ENCODE measurements around the gene MAPRE2.

Gene MAPRE2

DNA sequence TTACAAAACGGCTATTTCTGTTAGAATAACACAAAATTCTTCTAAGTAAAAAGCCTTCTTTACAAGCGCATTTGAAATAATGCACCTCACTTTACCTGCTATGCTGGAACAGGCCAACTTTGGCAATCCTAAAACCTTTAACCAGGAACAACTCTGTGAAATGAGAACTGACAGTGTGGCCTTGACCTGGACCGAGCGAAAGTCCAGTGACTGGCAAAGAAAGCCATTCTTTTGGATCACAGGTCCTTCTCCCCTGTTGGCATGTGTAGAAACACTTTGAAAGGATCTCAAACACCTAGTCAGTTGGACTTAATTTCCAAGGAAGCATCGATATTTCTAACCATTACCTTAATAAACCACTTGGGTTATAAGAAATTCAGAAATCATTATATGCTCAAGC is 21.2 kb downstream of the MAPRE2 start:
- no peak for DNase-seq (ENCODE audit: low read depth, low spot score)

- DNase-seq (ENCODE audit: low read depth, low spot score) = no peak
Observed at GRCh38 chr18:35063875-35064690, 22.9 kb downstream of the MAPRE2 start.

DNA sequence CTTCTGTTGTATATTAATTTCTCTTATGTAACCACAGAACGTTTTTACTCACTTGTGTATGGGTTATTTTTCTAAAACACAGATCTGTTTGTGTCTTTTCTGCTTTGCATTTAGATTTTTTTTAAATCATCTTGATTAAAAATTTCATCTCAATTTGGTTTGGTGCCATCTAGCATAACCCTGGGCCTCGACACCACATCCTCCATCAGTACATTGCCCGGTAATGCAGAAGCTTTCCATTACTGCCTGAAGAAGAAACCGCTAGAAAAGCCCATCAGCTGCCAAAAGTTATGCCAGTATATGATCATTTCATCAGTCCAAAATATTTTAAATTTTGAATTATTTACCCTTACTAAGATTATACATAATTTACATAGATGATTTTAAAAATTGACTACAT is 26.2 kb downstream of the MAPRE2 start:
- no peak for DNase-seq (ENCODE audit: low read depth, low spot score)

GRCh38 chr18:35071819-35072247 is 30.6 kb downstream of the MAPRE2 start:
- no peak for DNase-seq (ENCODE audit: low read depth, low spot score)

DNA sequence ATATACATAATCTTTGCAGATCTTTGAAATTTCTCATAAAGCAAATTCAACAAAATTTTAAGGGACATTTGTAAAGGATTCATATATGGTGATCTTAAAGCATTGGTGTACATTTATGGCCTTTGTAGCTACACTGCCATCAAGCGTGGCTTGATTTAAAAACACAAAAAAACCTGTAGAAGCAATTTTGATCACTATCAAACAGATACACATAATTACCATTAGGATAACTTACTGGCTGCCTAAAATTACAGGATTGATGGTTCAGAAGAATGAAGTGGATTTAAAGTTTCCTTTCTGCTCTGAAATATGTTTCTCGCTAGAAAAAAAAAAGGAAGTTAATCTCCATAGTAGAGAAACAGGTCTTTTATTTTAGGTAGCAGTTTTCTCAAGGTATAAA is 31.4 kb downstream of the MAPRE2 start:
- no peak for DNase-seq (ENCODE audit: low read depth, low spot score)

- DNase-seq (ENCODE audit: low read depth, low spot score) = no peak
Observed at GRCh38 chr18:35073186-35074105, 32.2 kb downstream of the MAPRE2 start.

DNA sequence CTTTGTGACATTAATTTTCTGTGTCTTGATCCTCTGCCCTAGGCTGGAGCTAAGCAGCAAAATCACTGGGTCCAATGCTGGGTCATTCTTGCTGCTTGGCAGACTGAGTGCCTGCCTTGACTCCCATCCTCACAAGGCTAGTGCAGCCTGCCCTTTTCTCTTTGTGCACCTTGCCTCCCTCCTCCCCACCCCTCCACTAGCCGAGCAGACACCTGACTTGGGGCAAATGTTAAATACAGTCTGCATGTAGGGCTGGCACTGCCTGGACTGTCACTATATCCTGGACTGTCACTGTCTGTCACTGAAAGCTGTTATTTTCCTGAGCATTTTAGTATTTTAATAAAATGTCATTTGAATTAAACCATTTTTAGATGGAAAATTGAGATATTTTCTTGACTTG is 33.4 kb downstream of the MAPRE2 start:
- no peak for DNase-seq (ENCODE audit: low read depth, low spot score)

DNA sequence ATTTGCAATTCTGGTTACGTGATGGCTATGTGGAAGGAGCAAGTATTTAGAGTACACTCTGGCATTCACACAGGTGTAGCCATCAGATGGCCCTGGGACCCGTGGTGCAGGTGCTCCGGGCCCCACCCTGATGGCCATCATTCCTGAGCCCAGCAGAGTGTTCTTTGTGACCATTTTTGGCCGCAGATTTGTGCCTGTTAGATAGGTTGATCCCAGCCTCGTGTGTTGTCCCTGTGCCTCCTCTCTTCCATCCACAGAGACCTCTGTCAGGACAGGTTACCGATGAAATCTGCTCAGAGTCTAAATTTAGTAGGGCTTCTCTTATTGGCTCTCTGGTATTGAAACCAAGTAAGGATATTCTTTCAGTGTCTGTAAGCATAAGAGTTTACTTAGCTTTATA is 33.9 kb downstream of the MAPRE2 start:
- DNase-seq (ENCODE audit: low read depth, low spot score) = no peak

- DNase-seq (ENCODE audit: low read depth, low spot score) = no peak
Observed at GRCh38 chr18:35076135-35076924, 35.1 kb downstream of the MAPRE2 start.

DNA sequence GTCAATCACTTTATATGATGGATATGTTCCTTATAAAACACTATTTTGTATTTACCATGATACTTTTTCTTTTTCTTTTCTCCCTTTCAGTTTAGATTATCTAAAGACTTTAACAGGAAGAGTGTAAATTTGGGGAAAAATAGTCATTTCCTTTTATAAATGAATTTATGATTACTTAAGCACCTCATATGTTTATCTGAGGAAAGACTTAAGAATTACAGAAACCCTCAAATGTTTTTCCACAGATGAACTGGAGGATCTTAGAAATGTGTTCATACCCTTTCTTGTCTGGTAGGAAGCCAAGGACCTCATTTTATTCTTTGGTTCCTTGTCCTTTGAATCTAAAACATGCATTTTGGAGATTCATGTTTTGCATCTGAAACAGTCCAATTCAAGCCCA is 36.7 kb downstream of the MAPRE2 start:
- DNase-seq (ENCODE audit: low read depth, low spot score) = no peak

GRCh38 chr18:35080058-35080457 is 38.8 kb downstream of the MAPRE2 start:
- DNase-seq (ENCODE audit: low read depth, low spot score) = no peak

- no peak for DNase-seq (ENCODE audit: low read depth, low spot score)
Observed at GRCh38 chr18:35083174-35083712, 42.0 kb downstream of the MAPRE2 start.

GRCh38 chr18:35084494-35085449 is 43.6 kb downstream of the MAPRE2 start:
- DNase-seq (ENCODE audit: low read depth, low spot score) = no peak

DNA sequence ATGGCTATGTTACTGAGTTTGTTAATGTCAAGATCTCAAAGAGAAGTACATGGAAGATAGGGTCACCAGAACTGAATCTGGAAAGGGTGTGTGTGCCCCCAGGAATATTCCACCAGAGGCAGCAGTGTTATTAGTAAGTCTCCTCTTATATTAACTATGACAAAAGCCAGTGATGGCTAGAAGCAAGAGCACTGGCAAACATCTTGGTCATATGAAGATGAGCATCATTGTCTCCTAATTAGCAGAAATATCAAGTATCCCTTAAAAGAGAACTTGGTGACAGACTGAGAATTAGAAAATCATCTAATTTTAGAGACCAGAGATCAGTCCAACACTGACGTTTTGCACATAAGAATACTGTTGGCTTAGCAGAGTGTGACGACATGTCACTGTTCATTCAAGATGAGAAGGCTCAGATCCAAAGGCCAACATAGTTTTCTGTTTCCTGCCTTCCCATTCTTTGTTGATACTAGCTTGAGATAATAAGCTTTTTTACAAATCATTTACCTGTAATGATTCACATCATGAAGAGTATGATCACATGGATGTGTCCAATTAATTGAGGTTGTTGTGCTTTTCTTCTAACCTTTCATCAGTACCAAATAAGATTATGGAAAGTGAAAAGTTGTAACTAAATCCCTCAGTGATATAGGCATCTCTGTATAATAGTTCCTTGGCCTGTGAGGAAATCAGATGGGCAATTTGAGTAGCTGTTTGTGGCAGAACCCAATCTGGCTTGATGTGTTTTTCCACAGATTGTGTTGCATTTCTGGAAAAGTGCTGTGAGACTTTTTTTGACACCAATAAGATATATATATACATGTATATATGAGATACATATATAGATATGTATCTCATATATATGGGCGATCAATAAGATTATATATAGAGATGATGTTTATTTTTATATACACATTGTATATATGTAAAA is 44.5 kb downstream of the MAPRE2 start:
- no peak for DNase-seq (ENCODE audit: low read depth, low spot score)

DNA sequence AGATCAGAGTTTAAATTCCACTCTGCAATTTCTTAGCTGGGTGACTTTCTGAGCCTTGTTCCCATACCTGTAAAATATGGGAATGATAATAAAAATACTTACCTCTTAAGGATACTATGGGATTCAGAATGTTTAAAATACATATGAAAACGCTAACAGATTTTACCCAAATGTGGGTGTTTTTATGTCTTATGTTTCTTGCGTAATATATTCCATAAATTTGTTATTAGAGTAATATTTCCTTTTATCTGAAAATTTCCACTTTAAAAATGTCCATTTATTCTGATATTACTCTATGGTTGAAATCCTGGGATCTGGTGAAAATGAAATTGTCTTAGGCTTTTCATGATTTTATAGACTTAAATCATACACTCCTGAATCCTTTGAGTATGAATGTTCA is 45.5 kb downstream of the MAPRE2 start:
- DNase-seq (ENCODE audit: low read depth, low spot score) = no peak

GRCh38 chr18:35087726-35088125 is 46.5 kb downstream of the MAPRE2 start:
- no peak for DNase-seq (ENCODE audit: low read depth, low spot score)

GRCh38 chr18:35088921-35089320 is 47.7 kb downstream of the MAPRE2 start:
- no peak for DNase-seq (ENCODE audit: low read depth, low spot score)

DNA sequence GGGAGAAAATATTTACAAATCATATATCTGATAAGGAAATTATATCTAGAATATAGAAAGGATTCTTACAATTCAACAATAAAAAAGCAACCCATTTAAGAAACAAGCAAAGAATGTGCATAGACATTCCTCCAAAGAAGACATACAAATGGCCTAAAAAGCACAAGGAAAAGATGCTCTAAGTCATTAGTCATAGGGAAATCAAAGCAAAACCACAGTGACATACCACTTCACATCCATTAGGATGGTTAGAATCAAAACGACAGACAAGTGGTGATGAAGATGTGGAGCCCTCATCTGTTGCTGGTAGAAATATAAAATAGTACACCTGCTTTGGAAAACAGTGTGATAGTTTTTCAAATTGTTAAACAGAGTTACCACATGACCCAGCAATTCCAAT is 48.2 kb downstream of the MAPRE2 start:
- no peak for DNase-seq (ENCODE audit: low read depth, low spot score)

- no peak for DNase-seq (ENCODE audit: low read depth, low spot score)
Observed at GRCh38 chr18:35089891-35090550, 48.8 kb downstream of the MAPRE2 start.
